GM23338 (cell line): ENCODE measurements around the gene WNT11. TPM values are rescaled to one million over a fixed set of nuclear protein-coding genes. Genes with fewer than 3 reads are reported as not detected.

Experiments used
- ATAC-seq: fragments of 200-7000 bp; cut with Tn5 transposase; 3 replicates; pipeline ENCODE4 v1.9.1; 2020
- DNase-seq: peaks from one replicate; pipeline ENCODE4 v3.0.0-alpha.2; 2015; ENCODE audit warnings: low spot score
- H2AFZ ChIP-seq: fragments of 200-600 bp; sonication (generic); 2 replicates; pipeline ENCODE4 v1.8.0; 2016; ENCODE audit warnings: antibody characterized with exemption, mild to moderate bottlenecking, moderate library complexity
- H3F3A ChIP-seq: fragments of 200-600 bp; sonication (generic); replicated peaks from 2 replicates; pipeline ENCODE4 v1.8.0; 2017; ENCODE audit warnings: antibody characterized with exemption, mixed run types, low read depth
- H3K27ac ChIP-seq: fragments of 200-600 bp; sonication (generic); 2 replicates; pipeline ENCODE4 v1.6.1; 2016; ENCODE audit warnings: low read depth
- H3K27me3 ChIP-seq: fragments of 200-600 bp; sonication (generic); 2 replicates; pipeline ENCODE4 v1.8.0; 2016; ENCODE audit warnings: mild to moderate bottlenecking, mixed run types, moderate library complexity; ENCODE audit not compliant: insufficient read depth
- H3K36me3 ChIP-seq: fragments of 200-600 bp; sonication (generic); 2 replicates; pipeline ENCODE4 v1.8.0; 2016; ENCODE audit warnings: mild to moderate bottlenecking; ENCODE audit not compliant: insufficient read depth
- H3K4me1 ChIP-seq: fragments of 200-600 bp; sonication (generic); 2 replicates; pipeline ENCODE4 v1.8.0; 2016; ENCODE audit warnings: mild to moderate bottlenecking, moderate library complexity; ENCODE audit not compliant: insufficient read depth
- H3K4me2 ChIP-seq: fragments of 200-600 bp; sonication (generic); 2 replicates; pipeline ENCODE4 v1.7.1; 2017; ENCODE audit warnings: mixed run types
- H3K4me3 ChIP-seq: fragments of 200-600 bp; sonication (generic); 2 replicates; pipeline ENCODE4 v1.6.1; 2016; ENCODE audit warnings: mixed run types
- H3K79me2 ChIP-seq: fragments of 200-600 bp; sonication (generic); replicated peaks from 2 replicates; pipeline ENCODE4 v1.8.0; 2017; ENCODE audit warnings: mild to moderate bottlenecking; ENCODE audit not compliant: insufficient read depth
- H3K9me2 ChIP-seq: fragments of 200-600 bp; sonication (generic); 2 replicates; pipeline ENCODE4 v1.8.0; 2017; ENCODE audit not compliant: insufficient read depth
- H4K20me1 ChIP-seq: fragments of 200-600 bp; sonication (generic); replicated peaks from 2 replicates; pipeline ENCODE4 v1.8.0; 2017; ENCODE audit warnings: mild to moderate bottlenecking; ENCODE audit not compliant: insufficient read depth
- H3K27ac Mint-ChIP-seq: 2 replicates; pipeline ENCODE4 v1.8.0; 2020; ENCODE audit warnings: inconsistent platforms, mild to moderate bottlenecking, moderate library complexity, mixed read lengths
- H3K27me3 Mint-ChIP-seq: 3 replicates; pipeline ENCODE4 v1.8.0; 2022; ENCODE audit warnings: low read depth, mild to moderate bottlenecking, moderate library complexity, mixed read lengths, inconsistent platforms; ENCODE audit not compliant: insufficient read depth, poor library complexity
- H3K36me3 Mint-ChIP-seq: 3 replicates; pipeline ENCODE4 v1.8.0; 2021; ENCODE audit warnings: low read depth, mild to moderate bottlenecking, inconsistent platforms, moderate library complexity, mixed read lengths
- H3K4me1 Mint-ChIP-seq: 3 replicates; pipeline ENCODE4 v1.8.0; 2020; ENCODE audit warnings: mild to moderate bottlenecking, inconsistent platforms, mixed read lengths
- H3K4me3 Mint-ChIP-seq: 3 replicates; pipeline ENCODE4 v1.8.0; 2021; ENCODE audit warnings: moderate library complexity, mild to moderate bottlenecking, inconsistent platforms, mixed read lengths
- H3K9me3 Mint-ChIP-seq: 3 replicates; pipeline ENCODE4 v1.8.0; 2020; ENCODE audit warnings: moderate library complexity, mild to moderate bottlenecking, inconsistent platforms, mixed read lengths
- EZH2phosphoT487 ChIP-seq: fragments of 200-600 bp; sonication (generic); IDR thresholded peaks from one replicate; pipeline ENCODE4 v1.8.1; 2018; ENCODE audit warnings: antibody characterized with exemption; ENCODE audit not compliant: unreplicated experiment
- NANOG ChIP-seq: IDR thresholded peaks from 2 replicates; pipeline ENCODE4 v1.6.1; 2016; ENCODE audit warnings: antibody characterized with exemption, borderline replicate concordance
- ZNF114 ChIP-seq: fragments of 250-450 bp; sonication (Bioruptor Pico); IDR thresholded peaks from 2 replicates; pipeline ENCODE4 v1.5.0; 2020; ENCODE audit warnings: mild to moderate bottlenecking, moderate library complexity
- polyA plus RNA-seq: library from polyadenylated mRNA; unstranded; fragments of >200 nt; fragmentation: Nextera tagmentation; extraction: Ambion mirVana; gene quantifications from 2 replicates; pipeline ENCODE4 v1.2.1, GENCODE V29; 2016
- total RNA-seq: library from RNA; depleted of rRNA; stranded (reverse); fragments of >200 nt; shearing (Covaris generic); gene quantifications from 2 replicates; pipeline ENCODE4 v1.2.3, GENCODE V29; 2014
- TF ChIP-seq, protein P1 (sequence below), 2 experiments: fragments of 200-600 bp in 1 of 2; sonication (generic) in 1 of 2; conservative IDR thresholded peaks; 2 replicates each; pipeline versions ENCODE4 v1.5.1 to v1.6.1; 2016 to 2017; ENCODE audit warnings: antibody characterized with exemption in 2 of 2, low read depth in 2 of 2, mild to moderate bottlenecking in 2 of 2, moderate library complexity in 1 of 2
- TF ChIP-seq, protein P2 (sequence below): IDR thresholded peaks from one replicate; pipeline ENCODE4 v1.6.1; 2018; ENCODE audit warnings: antibody characterized with exemption; ENCODE audit not compliant: unreplicated experiment

Gene WNT11
- total and polyA plus RNA-seq, 2 experiments from 2014 or later = 0.44 to 0.56 TPM

DNA sequence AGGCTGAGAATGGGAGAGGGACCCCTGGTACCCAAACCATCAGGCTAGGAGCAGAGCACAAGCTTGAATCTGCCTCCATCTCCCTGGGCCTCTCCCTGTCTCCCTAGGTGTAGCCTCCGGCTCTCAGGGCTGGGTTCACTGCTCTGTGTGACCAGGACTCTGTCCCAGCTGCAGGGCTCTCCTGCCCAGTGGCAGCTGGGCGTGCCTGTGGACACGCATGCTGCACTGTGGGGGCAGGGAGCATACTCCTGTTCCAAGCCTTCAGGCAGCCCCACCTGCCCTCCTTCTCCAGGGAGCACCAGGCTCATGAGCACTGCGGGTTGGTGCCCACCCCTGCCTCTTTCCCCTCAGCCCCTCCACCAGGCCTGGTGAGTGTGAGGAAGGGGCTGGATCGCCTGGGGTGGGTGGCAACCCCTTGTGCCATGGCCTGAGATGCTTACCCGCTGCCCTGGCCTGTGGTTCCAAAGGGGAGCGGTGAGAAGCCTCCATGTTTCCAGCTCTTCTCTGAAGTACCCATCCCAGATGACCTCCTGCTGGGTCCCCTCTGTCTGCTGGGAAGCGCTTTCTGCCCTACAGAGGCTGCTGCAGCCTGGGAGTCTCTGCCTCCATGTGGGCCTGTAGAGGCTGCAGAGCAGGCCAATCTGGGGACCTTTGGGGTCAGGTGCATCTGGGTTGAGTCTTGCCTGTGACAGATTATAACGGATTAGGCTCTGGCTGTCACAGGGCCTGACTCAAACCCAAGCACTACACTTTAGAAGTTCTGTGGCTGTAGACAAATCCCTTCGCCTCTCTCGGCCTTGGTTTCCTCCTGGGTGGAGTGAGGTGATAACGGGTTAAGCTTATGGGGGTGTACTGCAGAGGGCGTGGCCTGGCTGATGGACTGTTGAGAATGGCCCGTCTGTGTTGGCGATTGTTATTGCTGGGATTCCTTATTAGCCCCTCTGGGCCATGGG is 43.7 kb downstream of the WNT11 start (continued):
- TF ChIP-seq, protein P1, sequence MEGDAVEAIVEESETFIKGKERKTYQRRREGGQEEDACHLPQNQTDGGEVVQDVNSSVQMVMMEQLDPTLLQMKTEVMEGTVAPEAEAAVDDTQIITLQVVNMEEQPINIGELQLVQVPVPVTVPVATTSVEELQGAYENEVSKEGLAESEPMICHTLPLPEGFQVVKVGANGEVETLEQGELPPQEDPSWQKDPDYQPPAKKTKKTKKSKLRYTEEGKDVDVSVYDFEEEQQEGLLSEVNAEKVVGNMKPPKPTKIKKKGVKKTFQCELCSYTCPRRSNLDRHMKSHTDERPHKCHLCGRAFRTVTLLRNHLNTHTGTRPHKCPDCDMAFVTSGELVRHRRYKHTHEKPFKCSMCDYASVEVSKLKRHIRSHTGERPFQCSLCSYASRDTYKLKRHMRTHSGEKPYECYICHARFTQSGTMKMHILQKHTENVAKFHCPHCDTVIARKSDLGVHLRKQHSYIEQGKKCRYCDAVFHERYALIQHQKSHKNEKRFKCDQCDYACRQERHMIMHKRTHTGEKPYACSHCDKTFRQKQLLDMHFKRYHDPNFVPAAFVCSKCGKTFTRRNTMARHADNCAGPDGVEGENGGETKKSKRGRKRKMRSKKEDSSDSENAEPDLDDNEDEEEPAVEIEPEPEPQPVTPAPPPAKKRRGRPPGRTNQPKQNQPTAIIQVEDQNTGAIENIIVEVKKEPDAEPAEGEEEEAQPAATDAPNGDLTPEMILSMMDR (conservative IDR thresholded peaks at IDR 0.05; ENCODE audit: low read depth in 2 of 2) = no peak

DNA sequence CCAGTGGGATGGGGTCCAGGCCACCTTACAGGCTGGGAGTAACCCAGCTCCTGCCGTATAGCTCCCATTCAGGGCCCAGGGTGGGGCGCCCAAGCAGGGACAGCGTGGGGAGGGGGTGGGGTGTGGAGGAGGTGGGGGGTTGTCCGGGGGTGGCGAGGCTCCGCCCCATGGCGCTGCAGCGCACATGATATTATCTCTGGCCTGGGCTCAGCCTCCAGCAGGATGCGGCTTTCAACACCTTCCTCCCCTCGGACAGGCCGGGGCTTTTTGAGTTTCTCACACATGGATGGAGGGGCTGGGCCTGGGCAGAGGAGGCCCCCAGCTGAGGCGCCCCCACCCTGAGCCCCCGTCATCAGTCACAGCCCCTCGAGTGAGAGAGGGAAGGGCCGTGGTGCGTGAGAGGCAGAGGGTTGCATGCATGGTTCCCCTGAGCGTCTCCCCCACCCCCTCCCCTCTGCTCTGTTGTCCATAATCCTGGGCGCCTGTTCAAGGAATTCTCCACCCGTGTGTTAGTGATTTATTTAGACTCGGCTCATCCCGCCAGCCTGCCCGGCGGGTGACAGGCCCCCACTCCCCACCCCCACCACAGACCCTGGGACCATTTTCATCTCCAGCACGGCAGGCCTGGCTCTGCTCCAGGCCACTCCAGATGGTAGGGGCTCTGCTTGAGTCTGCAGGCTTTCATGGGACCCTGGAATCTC is 44.9 kb downstream of the WNT11 start:
- H3K27me3 Mint-ChIP-seq = peaks cover 21% of the 10 kb centered on the region
- H3K4me3 Mint-ChIP-seq = no peak overlapping the region

More for the DNA sequence above, 44.9 kb downstream of the WNT11 start:
- Histone ChIP-seq H3K4me2 (no peak overlapping the region), H3F3A (no peaks in the 10 kb centered on the region), H3K36me3 (no peaks in the 10 kb centered on the region), H2AFZ (no peak overlapping the region), H3K27ac (no peak overlapping the region), H3K4me1 (no peaks in the 10 kb centered on the region), H3K4me3 (no peak overlapping the region), H3K79me2 (no peaks in the 10 kb centered on the region), H4K20me1 (no peaks in the 10 kb centered on the region), H3K9me2 (no peaks in the 10 kb centered on the region), H3K27me3 (peaks cover 2% of the 10 kb centered on the region; the same call in 1 of the 2 replicates)
- DNase-seq (no peak), ATAC-seq (no peak)
- Mint-ChIP-seq H3K9me3 (no peaks in the 10 kb centered on the region), H3K36me3 (no peaks in the 10 kb centered on the region), H3K27ac (no peak overlapping the region), H3K4me1 (0 out of 3 replicates have a peak, but pooled peaks cover 3% of the 10 kb centered on the region)
- TF ChIP-seq, protein P2, sequence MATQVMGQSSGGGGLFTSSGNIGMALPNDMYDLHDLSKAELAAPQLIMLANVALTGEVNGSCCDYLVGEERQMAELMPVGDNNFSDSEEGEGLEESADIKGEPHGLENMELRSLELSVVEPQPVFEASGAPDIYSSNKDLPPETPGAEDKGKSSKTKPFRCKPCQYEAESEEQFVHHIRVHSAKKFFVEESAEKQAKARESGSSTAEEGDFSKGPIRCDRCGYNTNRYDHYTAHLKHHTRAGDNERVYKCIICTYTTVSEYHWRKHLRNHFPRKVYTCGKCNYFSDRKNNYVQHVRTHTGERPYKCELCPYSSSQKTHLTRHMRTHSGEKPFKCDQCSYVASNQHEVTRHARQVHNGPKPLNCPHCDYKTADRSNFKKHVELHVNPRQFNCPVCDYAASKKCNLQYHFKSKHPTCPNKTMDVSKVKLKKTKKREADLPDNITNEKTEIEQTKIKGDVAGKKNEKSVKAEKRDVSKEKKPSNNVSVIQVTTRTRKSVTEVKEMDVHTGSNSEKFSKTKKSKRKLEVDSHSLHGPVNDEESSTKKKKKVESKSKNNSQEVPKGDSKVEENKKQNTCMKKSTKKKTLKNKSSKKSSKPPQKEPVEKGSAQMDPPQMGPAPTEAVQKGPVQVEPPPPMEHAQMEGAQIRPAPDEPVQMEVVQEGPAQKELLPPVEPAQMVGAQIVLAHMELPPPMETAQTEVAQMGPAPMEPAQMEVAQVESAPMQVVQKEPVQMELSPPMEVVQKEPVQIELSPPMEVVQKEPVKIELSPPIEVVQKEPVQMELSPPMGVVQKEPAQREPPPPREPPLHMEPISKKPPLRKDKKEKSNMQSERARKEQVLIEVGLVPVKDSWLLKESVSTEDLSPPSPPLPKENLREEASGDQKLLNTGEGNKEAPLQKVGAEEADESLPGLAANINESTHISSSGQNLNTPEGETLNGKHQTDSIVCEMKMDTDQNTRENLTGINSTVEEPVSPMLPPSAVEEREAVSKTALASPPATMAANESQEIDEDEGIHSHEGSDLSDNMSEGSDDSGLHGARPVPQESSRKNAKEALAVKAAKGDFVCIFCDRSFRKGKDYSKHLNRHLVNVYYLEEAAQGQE = no peak
- TF ChIP-seq NANOG (no peak), ZNF114 (CRISPR knock-in tag) (no peak), EZH2phosphoT487 (no peak)
- TF ChIP-seq, protein P1 (conservative IDR thresholded peaks at IDR 0.05; ENCODE audit: low read depth in 2 of 2) = no peak
